H9 (cell line): ENCODE results near the gene MRPS14. TPM values are rescaled to one million over a fixed set of nuclear protein-coding genes. Genes with fewer than 3 reads are reported as not detected.

Experiments used
- DNase-seq: peaks from one replicate; pipeline ENCODE4 v3.0.0-alpha.2; 2017
- H2AFZ ChIP-seq: one replicate; pipeline ENCODE4 v1.6.1; 2013; ENCODE audit warnings: mild to moderate bottlenecking, low read length, control low read depth, moderate library complexity
- H2AK5ac ChIP-seq: 2 replicates; pipeline ENCODE4 v1.6.1; 2013; ENCODE audit warnings: low read length, control low read depth, mixed read lengths; ENCODE audit not compliant: insufficient read length
- H2BK120ac ChIP-seq: one replicate; pipeline ENCODE4 v1.6.1; 2013; ENCODE audit warnings: low read depth, mild to moderate bottlenecking, low read length, control low read depth, inconsistent platforms; ENCODE audit not compliant: poor library complexity, severe bottlenecking
- H2BK12ac ChIP-seq: 2 replicates; pipeline ENCODE4 v1.6.1; 2013; ENCODE audit warnings: low read length, control low read depth, mixed read lengths, low read depth; ENCODE audit not compliant: insufficient read length
- H2BK15ac ChIP-seq: 2 replicates; pipeline ENCODE4 v1.6.1; 2013; ENCODE audit warnings: low read depth, low read length, control low read depth
- H2BK20ac ChIP-seq: one replicate; pipeline ENCODE4 v1.6.1; 2013; ENCODE audit warnings: low read depth, mild to moderate bottlenecking, low read length, control low read depth, inconsistent platforms; ENCODE audit not compliant: poor library complexity, severe bottlenecking
- H2BK5ac ChIP-seq: 2 replicates; pipeline ENCODE4 v1.6.1; 2013; ENCODE audit warnings: low read length, control low read depth, mixed read lengths; ENCODE audit not compliant: insufficient read length
- H3K14ac ChIP-seq: 2 replicates; pipeline ENCODE4 v1.6.1; 2013; ENCODE audit warnings: low read length, control low read depth; ENCODE audit not compliant: insufficient read depth
- H3K18ac ChIP-seq: 2 replicates; pipeline ENCODE4 v1.6.1; 2013; ENCODE audit warnings: low read depth, mild to moderate bottlenecking, mixed read lengths, low read length, control low read depth; ENCODE audit not compliant: insufficient read length
- H3K23ac ChIP-seq: 2 replicates; pipeline ENCODE4 v1.6.1; 2013; ENCODE audit warnings: low read length, control low read depth, mixed read lengths, low read depth; ENCODE audit not compliant: insufficient read length
- H3K23me2 ChIP-seq: 2 replicates; pipeline ENCODE4 v1.6.1; 2013; ENCODE audit warnings: low read depth, mild to moderate bottlenecking, mixed read lengths, low read length, control low read depth; ENCODE audit not compliant: insufficient read length, poor library complexity, severe bottlenecking
- H3K27ac ChIP-seq: 2 replicates; pipeline ENCODE4 v1.5.1; 2013; ENCODE audit warnings: low read length, control low read depth, mixed read lengths, low read depth; ENCODE audit not compliant: insufficient read length
- H3K27me3 ChIP-seq: 2 replicates; pipeline ENCODE4 v1.6.1; 2013; ENCODE audit warnings: low read length, control low read depth, inconsistent platforms; ENCODE audit not compliant: insufficient read depth
- H3K4ac ChIP-seq: 2 replicates; pipeline ENCODE4 v1.6.1; 2013; ENCODE audit warnings: low read depth, mild to moderate bottlenecking, control low read depth, inconsistent platforms, low read length, moderate library complexity
- H3K4me1 ChIP-seq: 2 replicates; pipeline ENCODE4 v1.6.1; 2013; ENCODE audit warnings: low read length, control low read depth, inconsistent platforms; ENCODE audit not compliant: insufficient read depth
- H3K4me2 ChIP-seq: 2 replicates; pipeline ENCODE4 v1.6.1; 2013; ENCODE audit warnings: low read length, control low read depth, mixed read lengths; ENCODE audit not compliant: insufficient read length, insufficient read depth
- H3K56ac ChIP-seq: 2 replicates; pipeline ENCODE4 v1.6.1; 2013; ENCODE audit warnings: low read depth, mild to moderate bottlenecking, mixed read lengths, low read length, control low read depth; ENCODE audit not compliant: insufficient read length
- H3K79me1 ChIP-seq: 2 replicates; pipeline ENCODE4 v1.6.1; 2013; ENCODE audit warnings: low read depth, mild to moderate bottlenecking, moderate library complexity, low read length, control low read depth, inconsistent platforms; ENCODE audit not compliant: insufficient read depth, poor library complexity, severe bottlenecking
- H3K79me2 ChIP-seq: 2 replicates; pipeline ENCODE4 v1.6.1; 2013; ENCODE audit warnings: low read length, control low read depth, inconsistent platforms; ENCODE audit not compliant: insufficient read depth
- H3K9ac ChIP-seq: 2 replicates; pipeline ENCODE4 v1.6.1; 2013; ENCODE audit warnings: low read length, control low read depth, mixed read lengths; ENCODE audit not compliant: insufficient read length; ENCODE audit errors: extremely low read depth
- H3K9me3 ChIP-seq: one replicate; pipeline ENCODE4 v1.6.1; 2013; ENCODE audit warnings: low read depth, low read length, inconsistent platforms; ENCODE audit not compliant: control insufficient read depth
- H3T11ph ChIP-seq: one replicate; pipeline ENCODE4 v1.6.1; 2013; ENCODE audit warnings: mild to moderate bottlenecking, low read length, control low read depth, inconsistent platforms
- H4K20me1 ChIP-seq: one replicate; pipeline ENCODE4 v1.6.1; 2013; ENCODE audit not compliant: control insufficient read depth, insufficient read length, insufficient read depth
- H4K5ac ChIP-seq: 2 replicates; pipeline ENCODE4 v1.6.1; 2013; ENCODE audit warnings: low read depth, mild to moderate bottlenecking, mixed read lengths, low read length, control low read depth; ENCODE audit not compliant: insufficient read length
- H4K8ac ChIP-seq: replicated peaks from 2 replicates; pipeline ENCODE4 v1.6.1; 2013; ENCODE audit warnings: low read length, control low read depth, mixed read lengths, low read depth; ENCODE audit not compliant: insufficient read length
- H4K91ac ChIP-seq: 2 replicates; pipeline ENCODE4 v1.6.1; 2013; ENCODE audit warnings: low read depth, mild to moderate bottlenecking, moderate library complexity, mixed read lengths, low read length, control low read depth; ENCODE audit not compliant: insufficient read length
- H3K27ac Mint-ChIP-seq, 3 experiments: 2 replicates in 2 of 3; 3 replicates in 1 of 3; pipeline ENCODE4 v1.8.0; 2020 to 2021; ENCODE audit warnings: mixed read lengths in 3 of 3, mild to moderate bottlenecking in 1 of 3, moderate library complexity in 1 of 3
- H3K27me3 Mint-ChIP-seq: 2 replicates; pipeline ENCODE4 v1.8.0; 2021; ENCODE audit warnings: low read depth, mild to moderate bottlenecking, moderate library complexity, mixed read lengths
- H3K36me3 Mint-ChIP-seq, 3 experiments: 2 replicates in 2 of 3; 3 replicates in 1 of 3; pipeline ENCODE4 v1.8.0; 2020 to 2021; ENCODE audit warnings: low read depth in 3 of 3, mixed read lengths in 3 of 3; ENCODE audit not compliant: insufficient read depth in 1 of 3
- H3K4me1 Mint-ChIP-seq, 2 experiments: 2 replicates each; pipeline ENCODE4 v1.8.0; 2020; ENCODE audit warnings: mixed read lengths in 2 of 2
- H3K4me3 Mint-ChIP-seq, 2 experiments: 2 replicates in 1 of 2; 3 replicates in 1 of 2; pipeline ENCODE4 v1.8.0; 2020 to 2021; ENCODE audit warnings: mild to moderate bottlenecking in 2 of 2, mixed read lengths in 2 of 2, moderate library complexity in 1 of 2
- H3K9me3 Mint-ChIP-seq, 2 experiments: 2 replicates in 1 of 2; 3 replicates in 1 of 2; pipeline ENCODE4 v1.8.0; 2020; ENCODE audit warnings: mild to moderate bottlenecking in 2 of 2, mixed read lengths in 2 of 2, moderate library complexity in 1 of 2
- WGBS: extraction: QIAGEN DNeasy Blood & Tissue Kit; methylation state at CpG from one replicate; pipeline ENCODE4 v1.1.7; 2013; ENCODE audit warnings: missing lambda C conversion rate, low lambda C conversion rate, mixed read lengths; ENCODE audit not compliant: insufficient read length; ENCODE audit errors: extremely low coverage; 5-methylcytosine and 5-hydroxymethylcytosine counted together
- total RNA-seq: library from RNA; stranded (reverse); gene quantifications from 2 replicates; pipeline ENCODE4 v1.2.1, GENCODE V29; 2021
- TF ChIP-seq, protein P1 (sequence below): fragments of 200-600 bp; sonication (generic); conservative IDR thresholded peaks from 3 replicates; pipeline ENCODE4 v1.8.0; 2021; ENCODE audit warnings: antibody characterized with exemption, mild to moderate bottlenecking

The MRPS14 gene
- total RNA-seq, 1 experiment from 2014 or later: 30.6 TPM

DNA sequence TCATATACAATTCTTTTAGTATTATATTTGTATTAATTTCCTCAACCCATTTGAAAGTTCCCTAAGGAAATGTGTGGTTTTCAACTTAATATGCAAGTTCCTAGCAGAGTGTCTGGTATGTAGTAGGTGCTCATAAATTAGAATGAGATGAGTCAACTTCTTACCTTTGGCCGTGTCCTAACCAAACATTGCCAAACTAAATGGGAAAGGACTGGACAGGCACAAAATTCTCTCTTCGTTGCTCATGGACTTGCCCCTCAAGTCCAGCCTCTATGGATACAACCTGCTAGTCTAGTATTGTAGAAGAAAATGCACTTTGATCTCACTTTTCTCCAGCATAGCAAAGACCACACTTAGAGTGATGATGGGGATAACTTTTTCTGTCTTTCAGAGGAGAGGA lies 11.6 kb upstream of the MRPS14 start:
- Histone ChIP-seq H3K4me1 (peaks cover 5% of the 10 kb centered on the region; the same call in 1 of the 2 replicates), H4K91ac (no peak overlapping the region), H2AK5ac (no peak overlapping the region), H3K23ac (no peak overlapping the region), H3T11ph (no peak overlapping the region), H3K27me3 (no peaks in the 10 kb centered on the region), H4K20me1 (no peaks in the 10 kb centered on the region), H3K9ac (no peak overlapping the region), H2BK20ac (no peak overlapping the region), H2BK12ac (no peak overlapping the region), H3K14ac (no peak overlapping the region), H3K4me2 (no peak overlapping the region), H4K8ac (no peak overlapping the region), H4K5ac (no peak overlapping the region), H3K4ac (no peak overlapping the region), H3K79me2 (no peaks in the 10 kb centered on the region), H3K56ac (no peak overlapping the region), H3K23me2 (no peaks in the 10 kb centered on the region), H3K9me3 (no peaks in the 10 kb centered on the region), H2BK120ac (no peak overlapping the region), H3K18ac (no peak overlapping the region), H3K79me1 (no peaks in the 10 kb centered on the region), H2AFZ (no peak overlapping the region), H3K27ac (no peak overlapping the region), H2BK15ac (no peak overlapping the region), H2BK5ac (no peak overlapping the region)
- TF ChIP-seq, protein P1, sequence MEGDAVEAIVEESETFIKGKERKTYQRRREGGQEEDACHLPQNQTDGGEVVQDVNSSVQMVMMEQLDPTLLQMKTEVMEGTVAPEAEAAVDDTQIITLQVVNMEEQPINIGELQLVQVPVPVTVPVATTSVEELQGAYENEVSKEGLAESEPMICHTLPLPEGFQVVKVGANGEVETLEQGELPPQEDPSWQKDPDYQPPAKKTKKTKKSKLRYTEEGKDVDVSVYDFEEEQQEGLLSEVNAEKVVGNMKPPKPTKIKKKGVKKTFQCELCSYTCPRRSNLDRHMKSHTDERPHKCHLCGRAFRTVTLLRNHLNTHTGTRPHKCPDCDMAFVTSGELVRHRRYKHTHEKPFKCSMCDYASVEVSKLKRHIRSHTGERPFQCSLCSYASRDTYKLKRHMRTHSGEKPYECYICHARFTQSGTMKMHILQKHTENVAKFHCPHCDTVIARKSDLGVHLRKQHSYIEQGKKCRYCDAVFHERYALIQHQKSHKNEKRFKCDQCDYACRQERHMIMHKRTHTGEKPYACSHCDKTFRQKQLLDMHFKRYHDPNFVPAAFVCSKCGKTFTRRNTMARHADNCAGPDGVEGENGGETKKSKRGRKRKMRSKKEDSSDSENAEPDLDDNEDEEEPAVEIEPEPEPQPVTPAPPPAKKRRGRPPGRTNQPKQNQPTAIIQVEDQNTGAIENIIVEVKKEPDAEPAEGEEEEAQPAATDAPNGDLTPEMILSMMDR: no peak
- Mint-ChIP-seq H3K36me3 (no peaks in the 10 kb centered on the region), H3K27ac (no peak overlapping the region), H3K9me3 (no peaks in the 10 kb centered on the region), H3K27me3 (no peaks in the 10 kb centered on the region), H3K4me3 (no peak overlapping the region), H3K4me1 (peaks cover 19 to 21% of the 10 kb centered on the region in 2 experiments)
- WGBS: no CpG with 5 or more reads among the region's 2 CpGs
- no peak for DNase-seq
